Effector memory CD8-positive, alpha-beta T cell (primary cell): ENCODE results near the gene OR2V2.
A peak's percentile ranks its signal among the peaks of the same experiment; 100 is the strongest.

Experiments
- ATAC-seq: fragments of 150-1000 bp; cut with Tn5 transposase; replicated peaks from 2 replicates; pipeline ENCODE4 v1.10.0; 2021; ENCODE audit warnings: mild to moderate bottlenecking, moderate library complexity
- DNase-seq, 3 experiments: peaks; one replicate each; pipeline ENCODE4 v3.0.0; 2021
- H3K27ac Mint-ChIP-seq, 2 donors: one replicate each; pipeline ENCODE4 v1.8.0; 2022; ENCODE audit warnings: mild to moderate bottlenecking in 2 of 2, mixed read lengths in 2 of 2, moderate library complexity in 2 of 2
- H3K27me3 Mint-ChIP-seq, 2 donors: one replicate each; pipeline ENCODE4 v1.8.0; 2022; ENCODE audit warnings: mixed read lengths in 2 of 2
- H3K36me3 Mint-ChIP-seq: one replicate; pipeline ENCODE4 v1.8.0; 2022; ENCODE audit warnings: mild to moderate bottlenecking, moderate library complexity, mixed read lengths; ENCODE audit not compliant: insufficient read depth
- H3K4me1 Mint-ChIP-seq, 2 donors: one replicate each; pipeline ENCODE4 v1.8.0; 2022; ENCODE audit warnings: low read depth in 2 of 2, mixed read lengths in 2 of 2
- H3K4me3 Mint-ChIP-seq, 2 donors: one replicate each; pipeline ENCODE4 v1.8.0; 2022; ENCODE audit warnings: mild to moderate bottlenecking in 2 of 2, mixed read lengths in 2 of 2, moderate library complexity in 2 of 2
- H3K9me3 Mint-ChIP-seq, 2 donors: one replicate each; pipeline ENCODE4 v1.8.0; 2022; ENCODE audit warnings: mixed read lengths in 2 of 2

The OR2V2 gene

GRCh38 chr5:181188700-181189362 is 41.4 kb downstream of the OR2V2 start:
- DNase-seq, result peak; percentile 86 to 88 (median 87)
- H3K27me3 Mint-ChIP-seq, result peaks cover 0 to 15% of the 10 kb centered on the region in 2 donors
- peak overlapping the region; percentile 97 to 99 for H3K4me3 Mint-ChIP-seq
- peak overlapping the region; percentile 100 for H3K27ac Mint-ChIP-seq
- peaks cover 40 to 42% of the 10 kb centered on the region in 2 donors for H3K4me1 Mint-ChIP-seq
- peak; percentile 12 for ATAC-seq
- peaks cover 7 to 11% of the 10 kb centered on the region in 2 donors for H3K9me3 Mint-ChIP-seq
- peaks cover 70% of the 10 kb centered on the region for H3K36me3 Mint-ChIP-seq

DNA sequence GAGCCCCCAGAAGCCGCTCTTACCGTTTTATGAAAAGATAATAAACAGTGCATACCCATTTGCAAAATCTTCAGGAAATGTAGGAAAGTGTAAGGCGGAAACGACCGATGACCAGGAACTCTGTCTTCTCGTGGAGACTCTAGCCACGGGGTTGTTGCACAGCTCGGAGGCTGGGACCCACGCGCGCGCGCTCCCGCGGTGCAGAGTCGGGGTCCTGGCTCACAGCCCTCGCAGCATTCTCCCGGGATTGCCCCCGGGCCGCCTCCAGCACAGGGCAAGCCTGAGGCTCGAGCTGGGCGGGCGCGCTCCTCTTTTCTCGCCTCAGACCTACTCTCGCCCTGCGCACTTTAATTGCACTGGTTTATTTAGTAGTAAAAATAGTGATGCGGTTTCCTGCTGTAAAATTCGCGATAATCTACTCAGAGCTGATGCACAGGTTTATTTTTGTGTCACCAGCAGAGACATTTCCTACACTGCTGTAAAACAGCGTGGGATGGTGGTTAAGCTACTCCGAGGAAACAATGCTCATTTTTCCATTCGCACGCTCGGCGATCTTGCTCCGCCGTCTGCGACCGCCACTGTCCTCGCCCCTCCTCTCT is 42.1 kb downstream of the OR2V2 start:
- Mint-ChIP-seq H3K27me3 (peaks cover 0 to 15% of the 10 kb centered on the region in 2 donors), H3K4me1 (peaks cover 35 to 39% of the 10 kb centered on the region in 2 donors), H3K27ac (peak overlapping the region; percentile 100), H3K4me3 (peak overlapping the region; percentile 97 to 99), H3K36me3 (peaks cover 70% of the 10 kb centered on the region), H3K9me3 (peaks cover 7 to 11% of the 10 kb centered on the region in 2 donors)
- peak; percentile 25 to 52 (median 41) for DNase-seq
- ATAC-seq, result peak; percentile 40

DNA sequence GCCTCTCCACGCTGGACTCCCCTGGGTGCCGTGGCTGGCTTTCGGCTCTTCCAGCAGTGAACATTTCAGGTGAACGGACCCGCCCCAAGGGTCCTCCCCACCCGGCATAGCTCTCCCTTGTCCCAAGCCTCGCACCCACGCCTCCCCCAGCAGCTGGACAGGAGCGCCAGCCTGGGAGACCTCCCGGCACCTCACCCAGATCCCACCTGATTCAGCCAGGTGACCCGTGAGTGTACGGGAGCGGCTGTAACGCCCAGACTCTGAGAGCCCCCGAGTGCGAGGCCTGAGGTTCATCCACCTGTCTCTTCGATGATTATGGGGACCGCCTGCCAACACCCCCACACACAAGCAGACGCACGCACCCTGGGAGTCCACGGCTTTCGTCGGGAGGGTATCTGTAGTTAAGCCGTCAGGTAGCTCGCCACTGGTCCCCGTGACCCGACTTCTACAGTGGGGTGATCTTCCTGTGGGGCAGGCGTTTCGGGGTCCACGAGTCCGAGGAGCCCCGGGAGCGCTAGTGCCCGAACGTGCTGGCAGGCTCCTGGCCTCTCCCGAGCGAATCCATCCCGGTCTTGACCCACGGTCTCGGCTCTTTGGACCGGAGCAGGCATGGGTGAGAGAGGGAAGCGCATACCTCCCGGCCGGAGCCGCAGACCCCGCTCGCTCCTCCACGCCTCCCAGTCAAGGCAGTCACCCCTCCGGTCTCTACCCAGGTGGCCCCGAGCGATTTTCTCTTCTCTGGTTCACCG is 42.8 kb downstream of the OR2V2 start:
- H3K4me1 Mint-ChIP-seq, result peaks cover 33 to 39% of the 10 kb centered on the region in 2 donors
- H3K9me3 Mint-ChIP-seq, result peaks cover 7 to 11% of the 10 kb centered on the region in 2 donors
- no peak for ATAC-seq
- H3K4me3 Mint-ChIP-seq, result peak overlapping the region; percentile 97 to 99
- peaks cover 0 to 15% of the 10 kb centered on the region in 2 donors for H3K27me3 Mint-ChIP-seq
- peaks cover 70% of the 10 kb centered on the region for H3K36me3 Mint-ChIP-seq
- DNase-seq, result peak in 1 of 3 experiments; percentile 47
- H3K27ac Mint-ChIP-seq, result peak overlapping the region; percentile 100

GRCh38 chr5:181190711-181191525 is 43.5 kb downstream of the OR2V2 start:
- peak; percentile 6 for ATAC-seq

GRCh38 chr5:181191526-181192336 is 44.3 kb downstream of the OR2V2 start:
- Mint-ChIP-seq H3K4me3 (peak overlapping the region; percentile 97 to 99), H3K9me3 (peaks cover 7 to 11% of the 10 kb centered on the region in 2 donors), H3K36me3 (peaks cover 63% of the 10 kb centered on the region), H3K27me3 (peaks cover 0 to 15% of the 10 kb centered on the region in 2 donors), H3K4me1 (peaks cover 33 to 39% of the 10 kb centered on the region in 2 donors), H3K27ac (peak overlapping the region; percentile 100)
- ATAC-seq, result peak; percentile 66
- peak; percentile 95 to 99 (median 99) for DNase-seq

More at GRCh38 chr5:181190711-181191525, 43.5 kb downstream of the OR2V2 start:
- H3K27me3 Mint-ChIP-seq, result peaks cover 0 to 15% of the 10 kb centered on the region in 2 donors
- H3K9me3 Mint-ChIP-seq, result peaks cover 7 to 11% of the 10 kb centered on the region in 2 donors
- H3K4me3 Mint-ChIP-seq, result peak overlapping the region; percentile 97 to 99
- peak overlapping the region; percentile 100 for H3K27ac Mint-ChIP-seq
- peaks cover 33 to 39% of the 10 kb centered on the region in 2 donors for H3K4me1 Mint-ChIP-seq
- peak in 2 of 3 experiments; percentile 25 to 34 for DNase-seq
- peaks cover 67% of the 10 kb centered on the region for H3K36me3 Mint-ChIP-seq

DNA sequence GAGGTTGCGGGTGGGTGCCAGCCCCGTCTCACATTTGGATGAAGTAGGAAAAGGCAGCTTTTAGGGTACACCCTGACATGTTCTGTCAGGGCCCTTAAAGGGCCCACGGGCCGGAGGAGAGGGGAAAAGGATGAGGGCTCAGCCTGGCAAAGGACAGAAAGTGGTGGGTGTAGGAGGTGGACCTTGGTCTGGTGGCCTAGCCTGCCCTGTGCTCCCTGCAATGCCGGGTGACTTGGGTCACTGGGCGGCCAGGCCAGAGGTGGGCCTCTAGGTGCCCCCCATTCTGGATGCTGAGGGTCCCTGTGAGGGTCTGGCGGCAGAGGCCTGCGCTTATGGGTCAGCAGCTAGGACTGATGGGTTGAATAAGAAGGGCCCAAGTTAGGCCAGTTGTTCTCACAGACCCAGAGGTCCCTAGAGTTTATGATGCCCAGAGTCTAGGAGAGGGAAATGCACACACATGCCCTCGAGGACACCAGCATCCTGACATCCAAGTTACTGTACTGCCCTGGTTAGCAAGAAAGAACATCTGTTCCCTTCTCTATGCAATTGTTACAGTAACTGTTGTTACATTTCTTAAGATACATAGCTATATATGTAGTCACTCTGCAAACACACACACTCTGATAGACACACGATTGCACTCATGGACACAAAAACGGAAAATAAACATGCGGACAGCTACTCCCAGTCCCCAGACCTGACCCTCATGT is 45.1 kb downstream of the OR2V2 start:
- H3K4me1 Mint-ChIP-seq, result peaks cover 33 to 37% of the 10 kb centered on the region in 2 donors
- H3K27me3 Mint-ChIP-seq, result peaks cover 0 to 15% of the 10 kb centered on the region in 2 donors

DNA sequence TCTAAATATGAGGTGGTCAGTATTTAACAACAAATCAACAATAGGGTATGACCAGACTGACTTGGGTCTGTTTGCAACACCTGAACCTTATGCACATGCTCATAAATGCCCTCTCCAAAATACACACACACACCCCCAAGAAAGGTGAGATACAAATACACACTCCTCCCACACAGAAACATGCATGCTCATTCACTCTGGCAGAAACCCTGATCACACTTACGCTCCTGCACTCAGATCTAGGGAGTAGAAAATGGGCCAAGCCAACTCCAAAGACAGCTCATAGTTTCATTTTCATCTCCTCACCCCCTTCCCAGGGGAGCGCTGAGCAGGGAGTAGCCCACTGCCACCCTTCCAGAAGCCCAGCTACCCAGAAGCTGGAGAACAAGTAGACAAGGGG is 46.3 kb downstream of the OR2V2 start:
- Mint-ChIP-seq H3K4me1 (peaks cover 26 to 30% of the 10 kb centered on the region in 2 donors), H3K36me3 (peaks cover 44% of the 10 kb centered on the region), H3K4me3 (no peak overlapping the region), H3K27ac (no peak overlapping the region), H3K9me3 (peaks cover 2 to 7% of the 10 kb centered on the region in 2 donors), H3K27me3 (peaks cover 0 to 10% of the 10 kb centered on the region in 2 donors)
- ATAC-seq (no peak), DNase-seq (no peak)

More for the DNA sequence above, 45.1 kb downstream of the OR2V2 start:
- DNase-seq (no peak), ATAC-seq (no peak)
- H3K36me3 Mint-ChIP-seq, result peaks cover 55% of the 10 kb centered on the region
- peaks cover 7 to 11% of the 10 kb centered on the region in 2 donors for H3K9me3 Mint-ChIP-seq
- H3K4me3 Mint-ChIP-seq, result peak overlapping the region; percentile 97 to 99
- peak overlapping the region; percentile 100 for H3K27ac Mint-ChIP-seq

DNA sequence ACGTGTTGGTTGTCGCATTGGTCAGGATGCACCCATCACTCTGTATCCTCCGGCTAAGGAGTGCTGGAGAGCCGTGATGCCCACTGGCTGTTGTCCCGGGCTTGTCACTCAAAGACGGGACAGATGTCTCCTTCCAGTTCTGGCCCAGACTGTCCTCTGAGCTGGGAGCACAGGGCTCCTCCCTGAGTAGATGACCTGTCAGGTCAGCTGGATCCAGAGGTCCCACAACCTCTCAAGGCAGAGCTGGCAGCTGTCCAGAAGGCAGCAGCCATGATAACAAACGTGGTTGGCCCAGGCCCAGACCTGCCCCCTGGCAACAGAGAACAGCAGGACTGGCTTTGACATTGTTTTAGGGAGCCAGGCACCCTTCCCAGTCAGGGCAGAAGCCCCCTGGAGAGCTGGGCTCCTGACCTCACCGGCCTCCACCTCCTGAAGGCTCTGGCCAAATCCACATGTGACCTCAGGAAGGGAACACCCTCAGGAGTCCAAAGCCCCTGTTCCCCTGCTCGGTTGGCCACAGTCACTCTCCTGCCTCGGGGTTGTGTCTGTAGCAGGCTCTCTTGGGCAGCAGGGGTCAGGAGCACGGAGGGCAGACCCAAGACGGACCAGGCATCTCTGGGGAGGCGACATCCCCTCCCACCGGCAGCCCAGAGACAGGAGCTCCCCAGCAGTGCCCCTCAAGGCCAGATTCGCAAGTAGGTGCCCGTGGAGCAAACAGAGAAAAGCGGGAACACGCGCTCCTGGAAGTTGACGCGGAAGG is 47.3 kb downstream of the OR2V2 start:
- peaks cover 0 to 7% of the 10 kb centered on the region in 2 donors for H3K27me3 Mint-ChIP-seq
- H3K27ac Mint-ChIP-seq, result no peak overlapping the region
- H3K4me3 Mint-ChIP-seq, result no peak overlapping the region
- H3K9me3 Mint-ChIP-seq, result peaks cover 0 to 3% of the 10 kb centered on the region in 2 donors
- DNase-seq, result no peak
- ATAC-seq, result no peak
- peaks cover 33% of the 10 kb centered on the region for H3K36me3 Mint-ChIP-seq
- peaks cover 20 to 24% of the 10 kb centered on the region in 2 donors for H3K4me1 Mint-ChIP-seq

DNA sequence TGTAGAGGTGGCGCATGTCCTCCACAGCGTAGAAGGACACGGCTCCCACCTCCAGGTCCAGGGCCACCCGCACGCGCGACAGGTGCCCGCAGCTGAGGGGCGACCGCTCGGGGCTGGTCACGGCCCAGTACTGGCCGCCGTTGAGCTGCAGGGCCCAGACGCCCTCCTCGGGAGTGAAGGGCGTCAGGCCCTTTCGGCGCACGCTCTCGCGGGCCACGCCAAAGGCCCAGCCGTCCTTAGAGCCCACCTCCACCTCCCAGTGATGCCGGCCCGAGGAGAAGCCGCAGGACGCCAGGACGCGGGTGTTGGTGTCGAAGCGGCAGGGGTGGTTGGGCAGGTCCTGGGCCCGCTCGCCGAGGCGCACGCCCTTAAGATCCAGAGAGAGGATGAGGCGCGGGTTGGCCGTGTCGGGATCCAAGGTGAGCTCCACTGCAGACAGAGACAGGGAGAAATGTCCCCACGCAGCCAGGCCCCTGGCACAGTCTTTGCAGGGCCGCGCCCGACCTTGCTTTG is 47.9 kb downstream of the OR2V2 start:
- peaks cover 0 to 3% of the 10 kb centered on the region in 2 donors for H3K9me3 Mint-ChIP-seq
- peaks cover 0 to 7% of the 10 kb centered on the region in 2 donors for H3K27me3 Mint-ChIP-seq
- H3K36me3 Mint-ChIP-seq, result peaks cover 27% of the 10 kb centered on the region
- H3K4me3 Mint-ChIP-seq, result no peak overlapping the region
- no peak for DNase-seq
- peaks cover 17 to 18% of the 10 kb centered on the region in 2 donors for H3K4me1 Mint-ChIP-seq
- ATAC-seq, result no peak
- H3K27ac Mint-ChIP-seq, result no peak overlapping the region

DNA sequence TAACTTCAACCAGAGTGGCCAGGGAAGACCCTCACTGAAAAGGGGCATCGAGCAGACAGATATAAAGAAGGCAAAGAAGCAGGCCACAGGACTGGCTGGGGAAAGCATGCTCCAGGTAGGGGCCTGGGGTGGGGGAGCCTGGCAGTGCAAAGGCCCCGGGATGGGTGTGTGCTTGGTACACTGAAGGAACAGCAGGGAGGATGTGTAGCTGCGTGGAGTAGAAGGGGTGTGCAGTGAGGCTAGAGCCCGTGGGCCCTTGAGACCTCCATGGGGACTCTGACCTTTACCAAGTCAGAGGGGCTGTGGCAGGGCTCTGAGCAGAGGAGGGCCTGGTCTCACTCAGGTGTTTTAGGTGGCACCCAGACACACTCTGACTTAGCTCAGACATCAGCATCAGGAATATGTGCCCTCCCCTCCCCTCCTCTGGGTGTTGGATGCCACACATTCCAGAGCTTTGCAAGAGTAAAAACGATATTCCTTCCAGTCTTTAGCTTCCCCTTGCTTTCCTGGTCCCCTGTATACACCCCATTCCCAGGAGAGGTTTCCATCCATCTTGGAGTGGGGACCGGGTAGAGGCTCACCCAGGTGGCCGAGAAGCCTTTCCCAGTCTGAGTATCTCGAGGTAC is 50.1 kb downstream of the OR2V2 start:
- no peak for DNase-seq
- Mint-ChIP-seq H3K4me1 (peaks cover 5 to 6% of the 10 kb centered on the region in 2 donors), H3K27ac (no peak overlapping the region), H3K36me3 (peaks cover 6% of the 10 kb centered on the region), H3K27me3 (no peaks in the 10 kb centered on the region), H3K9me3 (no peaks in the 10 kb centered on the region), H3K4me3 (no peak overlapping the region)
- ATAC-seq, result no peak
